Fibroblast of villous mesenchyme (primary cell): Measurements from ENCODE around the gene RASSF8. TPM values are rescaled to one million over a fixed set of nuclear protein-coding genes. Genes with fewer than 3 reads are reported as not detected.

Experiments used
- DNase-seq: peaks from one replicate; pipeline ENCODE4 v3.0.0-alpha.2; 2010; ENCODE audit warnings: low read depth
- H3K4me3 ChIP-seq: 2 replicates; pipeline ENCODE4 v1.5.1; 2011; ENCODE audit warnings: low read depth, mild to moderate bottlenecking, low read length
- total RNA-seq: library from RNA; depleted of rRNA; stranded (reverse); fragments of >200 nt; gene quantifications from 2 replicates; pipeline ENCODE4 v1.2.3, GENCODE V29; 2012
- TF ChIP-seq, protein P1 (sequence below): IDR thresholded peaks from 2 replicates; pipeline ENCODE4 v1.5.1; 2012; ENCODE audit warnings: low read depth, mild to moderate bottlenecking, low read length; ENCODE audit not compliant: insufficient read depth

The RASSF8 gene
- total RNA-seq, 1 donor, result 127 TPM

DNA sequence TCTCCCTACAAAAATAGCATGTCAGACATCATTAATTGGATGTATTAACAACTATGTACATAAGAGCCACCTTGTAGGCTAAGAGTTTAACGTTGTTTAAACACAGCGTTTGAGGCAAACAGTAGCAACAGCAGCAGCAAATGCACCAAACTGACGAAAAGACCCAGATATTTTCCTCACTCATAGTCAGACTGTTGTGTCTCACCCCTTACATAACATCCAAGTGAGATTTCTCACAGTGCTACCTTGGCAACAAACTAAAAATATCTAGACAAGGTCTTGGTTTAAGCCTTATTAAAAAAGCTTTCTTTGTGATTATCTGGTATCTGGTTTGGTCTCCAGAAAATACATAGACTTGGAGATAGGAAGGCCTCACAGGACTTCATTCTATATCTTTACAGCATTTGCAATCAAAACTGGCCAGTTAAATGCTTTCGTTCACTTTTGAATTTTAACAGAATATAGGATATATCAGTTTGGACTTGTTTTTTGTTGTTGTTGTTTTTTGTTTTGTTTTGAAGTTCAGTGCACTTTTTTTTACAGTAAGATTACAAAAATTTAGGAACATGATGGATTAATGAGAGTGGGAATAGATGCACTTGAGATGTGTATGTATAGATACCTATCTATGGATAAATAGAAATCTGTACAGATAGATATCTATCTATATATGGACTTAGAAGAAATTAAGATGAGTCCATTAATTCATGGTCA is 162.2 kb downstream of the RASSF8 start:
- H3K4me3 ChIP-seq, result no peak overlapping the region
- DNase-seq, result no peak
- TF ChIP-seq, protein P1, sequence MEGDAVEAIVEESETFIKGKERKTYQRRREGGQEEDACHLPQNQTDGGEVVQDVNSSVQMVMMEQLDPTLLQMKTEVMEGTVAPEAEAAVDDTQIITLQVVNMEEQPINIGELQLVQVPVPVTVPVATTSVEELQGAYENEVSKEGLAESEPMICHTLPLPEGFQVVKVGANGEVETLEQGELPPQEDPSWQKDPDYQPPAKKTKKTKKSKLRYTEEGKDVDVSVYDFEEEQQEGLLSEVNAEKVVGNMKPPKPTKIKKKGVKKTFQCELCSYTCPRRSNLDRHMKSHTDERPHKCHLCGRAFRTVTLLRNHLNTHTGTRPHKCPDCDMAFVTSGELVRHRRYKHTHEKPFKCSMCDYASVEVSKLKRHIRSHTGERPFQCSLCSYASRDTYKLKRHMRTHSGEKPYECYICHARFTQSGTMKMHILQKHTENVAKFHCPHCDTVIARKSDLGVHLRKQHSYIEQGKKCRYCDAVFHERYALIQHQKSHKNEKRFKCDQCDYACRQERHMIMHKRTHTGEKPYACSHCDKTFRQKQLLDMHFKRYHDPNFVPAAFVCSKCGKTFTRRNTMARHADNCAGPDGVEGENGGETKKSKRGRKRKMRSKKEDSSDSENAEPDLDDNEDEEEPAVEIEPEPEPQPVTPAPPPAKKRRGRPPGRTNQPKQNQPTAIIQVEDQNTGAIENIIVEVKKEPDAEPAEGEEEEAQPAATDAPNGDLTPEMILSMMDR, result no peak

- no peak for DNase-seq
- H3K4me3 ChIP-seq, result peak overlapping the region; percentile 56
- TF ChIP-seq, protein P1, result no peak
Measured at GRCh38 chr12:26121323-26122060, 163.0 kb downstream of the RASSF8 start.

DNA sequence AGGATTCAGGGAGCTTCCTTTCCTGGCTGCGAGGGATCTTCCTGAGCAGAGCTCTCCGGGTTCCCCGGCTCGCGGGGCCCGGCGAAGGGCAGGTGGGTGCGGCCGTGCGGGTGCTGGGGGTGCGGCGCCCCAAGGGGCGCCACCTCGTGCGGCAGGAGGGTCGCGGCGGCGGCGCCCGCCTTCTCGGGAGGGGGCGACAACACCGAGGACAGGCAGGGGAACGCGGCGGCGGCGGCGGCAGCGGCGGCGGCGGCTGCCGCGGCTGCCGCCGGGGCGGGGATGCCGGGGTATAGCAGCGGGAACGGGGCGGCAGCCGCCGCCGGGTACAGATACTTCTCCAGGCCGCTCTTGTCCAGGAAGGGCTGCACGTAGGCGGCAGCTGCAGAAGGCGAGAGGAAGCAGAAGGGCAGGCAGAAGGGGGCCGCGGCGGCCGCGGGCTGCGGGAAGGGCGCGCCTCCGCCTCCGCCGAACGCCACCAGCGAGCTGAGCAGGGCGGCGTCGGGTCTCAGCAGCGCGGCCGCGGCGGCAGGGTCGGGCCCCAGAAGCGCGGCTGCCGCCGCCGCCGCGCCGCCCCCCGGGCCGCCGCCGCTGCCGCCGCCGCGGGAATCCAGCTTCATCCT is 163.7 kb downstream of the RASSF8 start:
- peak overlapping the region; percentile 56 for H3K4me3 ChIP-seq
- DNase-seq, result no peak
- TF ChIP-seq, protein P1, result no peak

DNA sequence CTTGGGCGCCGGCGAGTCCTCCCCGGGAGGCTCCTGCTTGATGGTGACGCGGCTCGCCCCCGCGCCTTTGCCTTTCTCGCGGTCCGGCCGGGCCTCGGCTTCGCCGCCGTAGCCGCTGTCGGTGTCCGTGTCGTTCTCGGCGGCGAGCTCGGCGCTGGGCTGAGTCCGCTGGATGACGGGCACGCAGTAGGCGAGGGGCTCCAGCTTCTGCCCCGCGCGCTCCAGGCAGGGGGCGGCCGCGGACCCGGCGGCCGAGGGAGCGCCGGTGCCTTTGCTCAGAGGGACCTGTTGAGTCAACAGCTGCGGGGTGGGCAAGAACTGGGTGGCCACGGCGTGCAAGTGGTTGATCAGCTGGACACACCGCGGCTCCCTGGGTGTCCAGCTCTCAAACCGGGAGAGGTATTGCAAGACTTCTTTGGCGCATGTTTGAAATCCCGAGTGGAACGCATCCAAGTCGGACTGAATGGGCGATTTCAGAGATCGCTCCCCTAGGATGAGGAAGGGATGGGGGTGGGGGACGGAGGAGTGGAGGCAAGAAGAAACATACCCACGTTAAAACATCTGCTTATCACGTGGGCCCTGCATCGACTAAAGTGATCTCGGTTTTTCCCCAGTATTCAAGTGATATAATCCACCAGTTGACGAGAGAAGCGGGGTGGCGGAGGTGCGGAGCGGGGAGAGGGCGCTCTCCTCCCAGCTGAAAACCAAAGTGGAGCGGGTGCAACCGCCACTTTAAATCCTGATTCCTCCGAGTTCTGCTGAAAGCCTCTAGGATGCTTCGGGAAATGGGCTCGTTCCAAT is 164.4 kb downstream of the RASSF8 start:
- peak overlapping the region; percentile 56 for H3K4me3 ChIP-seq
- peak; percentile 65 for DNase-seq
- TF ChIP-seq, protein P1, result no peak

DNA sequence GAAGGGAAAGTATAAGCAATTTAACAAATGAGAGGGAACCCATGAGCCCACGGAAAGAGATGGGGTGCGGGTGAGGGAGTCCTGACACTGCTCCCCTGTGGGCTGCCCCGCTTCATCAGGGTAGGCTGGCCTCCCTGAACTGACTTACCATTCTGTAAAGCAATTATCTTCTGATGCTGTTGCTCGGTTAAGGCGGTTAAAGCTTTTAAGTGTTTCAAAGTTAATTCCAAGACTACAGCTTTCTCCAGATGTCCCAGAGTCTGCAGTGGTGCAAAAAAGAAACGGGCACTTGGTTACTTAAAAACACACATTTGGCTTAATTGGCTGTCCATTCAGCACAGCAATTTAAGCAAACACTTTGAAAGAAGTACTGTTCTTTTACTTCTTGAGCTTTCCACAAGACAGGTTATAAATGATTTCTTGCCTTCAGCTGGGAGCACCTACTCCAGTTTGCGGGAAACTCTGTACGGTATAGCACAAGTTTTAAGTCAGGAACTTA is 165.0 kb downstream of the RASSF8 start:
- DNase-seq, result peak; percentile 39
- TF ChIP-seq, protein P1, result no peak
- peak overlapping the region; percentile 56 for H3K4me3 ChIP-seq

GRCh38 chr12:26124446-26125399 is 166.2 kb downstream of the RASSF8 start, which contains the start of gene BHLHE41:
Gene BHLHE41 (minus strand): TSS chr12:26125037. CDS start chr12:26124779, 258 bp downstream.
- TF ChIP-seq, protein P1, result no peak
- DNase-seq, result peak; percentile 44
- peak within 1 kb of the TSS; percentile 56 for H3K4me3 ChIP-seq
